GOT3 (cell line): Measurements from ENCODE around the gene FOXE1.

ENCODE experiments used
- DNase-seq: peaks from one replicate; lab custom pipeline; 2025; ENCODE audit warnings: mixed read lengths; lab: John Stamatoyannopoulos, UW

Gene FOXE1

DNA sequence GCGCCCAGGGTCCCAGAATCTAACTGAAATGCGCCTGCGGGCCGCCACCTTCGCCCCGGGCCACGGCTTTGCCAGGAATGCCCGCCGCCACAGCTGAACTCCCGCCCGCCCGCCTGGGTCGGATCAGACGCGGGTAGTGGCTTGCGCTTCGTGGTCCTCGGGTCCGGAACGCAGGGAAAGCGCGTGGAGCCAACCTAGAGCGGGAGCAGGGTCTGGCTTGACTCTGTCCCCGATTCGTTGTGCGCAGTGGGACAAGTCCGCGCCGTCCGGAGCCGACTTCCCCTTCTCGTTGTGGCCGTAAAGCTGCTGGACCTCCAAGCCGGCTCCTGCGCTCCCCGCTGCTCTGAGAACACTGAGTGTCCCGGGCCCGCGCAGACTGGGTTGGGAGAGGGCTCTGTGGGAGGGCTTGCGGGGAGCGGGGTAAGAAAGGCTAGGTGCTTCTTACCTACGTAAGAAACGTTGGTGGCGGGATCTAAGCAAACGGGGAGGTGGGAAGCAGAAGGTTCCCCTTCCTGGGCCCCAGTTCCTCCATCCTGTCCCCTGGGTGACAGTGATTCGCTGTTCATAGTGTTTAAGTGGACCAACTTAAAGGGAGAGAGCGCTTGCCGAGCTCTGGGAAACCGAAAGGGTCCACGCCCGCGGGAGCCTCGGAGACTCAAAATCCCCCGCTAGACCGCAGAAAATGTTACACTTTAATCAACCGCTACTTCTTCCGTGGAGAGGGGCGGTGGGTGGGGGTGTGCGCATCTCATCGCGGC, 4.4 kb upstream of the FOXE1 start:
- no peak for DNase-seq

DNA sequence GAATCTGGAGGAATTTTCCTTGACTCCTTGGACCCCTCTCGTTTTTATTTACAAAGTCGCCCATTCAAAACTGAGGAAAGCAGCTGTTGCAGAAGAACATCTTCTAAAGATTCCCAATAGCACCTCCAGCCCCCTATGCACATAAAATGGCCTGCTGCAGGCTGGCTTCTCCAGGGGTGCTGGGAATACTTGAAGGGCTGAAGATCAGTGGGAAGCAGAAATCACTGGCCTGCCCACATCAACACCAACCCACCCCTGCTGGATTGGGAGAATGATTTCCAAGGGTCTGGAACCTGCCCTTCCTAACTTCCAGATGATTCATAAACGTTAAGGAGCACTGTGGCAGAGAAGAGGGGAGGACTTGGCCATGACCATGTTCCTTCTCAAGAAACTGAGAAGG, 3.0 kb upstream of the FOXE1 start:
- DNase-seq: no peak

DNA sequence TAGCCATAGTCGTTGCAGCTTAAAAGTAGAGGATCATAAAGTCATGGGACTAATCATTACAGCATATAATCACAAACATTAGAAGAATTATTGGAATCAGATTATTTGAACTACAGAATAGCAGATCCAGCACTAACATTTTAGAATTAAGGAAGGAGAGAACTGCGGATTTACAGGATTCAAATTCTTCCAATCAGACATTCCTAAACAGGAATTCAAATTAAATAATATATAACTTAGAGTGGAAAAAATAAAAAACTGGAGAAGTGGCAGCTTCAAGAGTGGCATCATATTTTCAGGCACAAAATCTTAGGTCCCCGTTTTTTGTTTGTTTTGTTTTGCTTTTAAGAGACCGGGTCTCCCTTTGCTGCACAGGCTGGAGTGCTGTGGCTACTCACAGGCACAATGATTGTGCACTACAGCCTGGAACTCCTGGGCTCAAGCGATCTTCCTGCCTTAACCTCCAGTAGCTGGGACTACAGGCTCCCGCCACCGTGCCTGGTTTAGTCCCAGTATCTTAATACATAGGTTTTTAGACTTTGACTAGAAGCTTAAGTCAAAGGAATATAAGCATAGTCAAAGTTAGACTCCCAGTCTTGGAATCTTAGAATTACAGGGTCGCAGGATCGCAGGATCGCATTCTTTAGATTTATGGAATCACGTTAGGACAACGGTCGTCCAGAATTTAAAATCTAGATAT, 2.1 kb upstream of the FOXE1 start:
- DNase-seq: no peak

DNA sequence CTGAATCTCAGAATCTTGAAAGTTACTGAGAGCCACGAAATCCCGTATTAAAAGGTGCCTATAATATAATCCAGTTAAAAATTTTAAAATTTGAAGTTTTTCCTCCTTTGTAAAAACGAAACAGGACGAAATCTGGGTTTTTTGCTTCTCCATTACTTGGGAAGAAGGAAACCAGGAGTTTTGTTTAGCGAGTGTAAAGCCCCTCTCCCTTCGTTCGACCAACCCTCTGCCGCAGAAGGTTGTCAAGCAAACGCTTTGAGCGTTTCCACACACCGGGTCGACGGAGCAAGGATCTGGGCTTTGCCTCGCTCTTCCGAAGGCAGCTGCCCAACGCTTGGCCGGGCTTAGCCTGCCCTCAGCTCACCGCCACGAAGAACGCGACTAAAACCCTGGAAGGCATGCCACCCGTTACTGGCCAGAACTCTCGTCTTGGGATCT, 1.6 kb upstream of the FOXE1 start:
- DNase-seq: no peak

DNA sequence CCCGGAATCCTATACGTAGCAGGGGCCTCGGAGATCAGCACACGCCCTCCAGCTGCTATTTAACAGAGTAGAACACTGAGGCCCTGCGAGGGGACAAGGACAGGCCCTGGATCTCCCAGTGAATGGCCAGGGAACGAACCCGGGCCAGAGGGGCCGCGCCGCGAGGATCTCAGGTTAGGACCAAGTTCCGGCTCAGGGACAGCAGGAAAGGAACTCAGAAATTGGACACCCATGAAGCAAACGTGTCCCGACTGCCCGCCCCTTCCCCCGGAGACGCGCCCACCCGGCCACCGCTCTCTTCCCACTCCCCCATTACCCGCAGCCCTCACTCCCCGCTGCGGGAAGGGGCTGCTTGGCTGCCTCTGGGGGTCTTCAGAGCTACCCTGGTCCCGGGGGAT, 1.0 kb upstream of the FOXE1 start:
- no peak for DNase-seq

DNA sequence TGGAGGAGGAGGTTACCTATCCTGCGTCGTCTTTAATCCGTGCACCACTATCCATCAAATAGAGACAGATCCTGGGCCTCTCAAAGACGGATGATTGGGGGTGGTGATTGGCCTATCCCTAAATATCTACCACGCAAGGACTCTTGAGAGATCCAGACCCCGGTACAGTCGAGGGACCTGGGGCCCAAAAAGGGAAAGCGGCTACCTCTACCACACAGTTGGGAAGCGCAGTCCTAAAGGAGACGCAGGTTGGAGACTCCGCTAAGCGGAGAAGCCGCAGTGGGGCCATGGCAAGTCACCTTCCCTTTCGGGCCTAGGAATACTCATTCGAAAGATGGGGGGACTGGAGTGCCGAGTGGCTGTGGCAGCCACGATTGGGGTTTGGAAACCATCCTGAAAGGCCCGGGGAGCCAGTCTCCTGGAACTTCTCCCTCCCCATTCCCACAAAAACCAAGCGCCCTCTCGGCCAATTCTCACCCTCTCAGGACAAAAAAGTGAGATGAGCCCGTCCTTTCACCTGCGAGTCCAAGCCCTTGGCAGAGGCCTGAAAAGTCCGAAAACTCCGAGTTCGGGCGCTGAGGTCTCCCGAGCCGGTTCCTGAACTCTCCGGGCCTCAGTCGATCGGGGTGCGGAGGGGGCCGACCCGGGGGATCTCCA, 499 bp upstream of the FOXE1 start:
- no peak for DNase-seq

DNA sequence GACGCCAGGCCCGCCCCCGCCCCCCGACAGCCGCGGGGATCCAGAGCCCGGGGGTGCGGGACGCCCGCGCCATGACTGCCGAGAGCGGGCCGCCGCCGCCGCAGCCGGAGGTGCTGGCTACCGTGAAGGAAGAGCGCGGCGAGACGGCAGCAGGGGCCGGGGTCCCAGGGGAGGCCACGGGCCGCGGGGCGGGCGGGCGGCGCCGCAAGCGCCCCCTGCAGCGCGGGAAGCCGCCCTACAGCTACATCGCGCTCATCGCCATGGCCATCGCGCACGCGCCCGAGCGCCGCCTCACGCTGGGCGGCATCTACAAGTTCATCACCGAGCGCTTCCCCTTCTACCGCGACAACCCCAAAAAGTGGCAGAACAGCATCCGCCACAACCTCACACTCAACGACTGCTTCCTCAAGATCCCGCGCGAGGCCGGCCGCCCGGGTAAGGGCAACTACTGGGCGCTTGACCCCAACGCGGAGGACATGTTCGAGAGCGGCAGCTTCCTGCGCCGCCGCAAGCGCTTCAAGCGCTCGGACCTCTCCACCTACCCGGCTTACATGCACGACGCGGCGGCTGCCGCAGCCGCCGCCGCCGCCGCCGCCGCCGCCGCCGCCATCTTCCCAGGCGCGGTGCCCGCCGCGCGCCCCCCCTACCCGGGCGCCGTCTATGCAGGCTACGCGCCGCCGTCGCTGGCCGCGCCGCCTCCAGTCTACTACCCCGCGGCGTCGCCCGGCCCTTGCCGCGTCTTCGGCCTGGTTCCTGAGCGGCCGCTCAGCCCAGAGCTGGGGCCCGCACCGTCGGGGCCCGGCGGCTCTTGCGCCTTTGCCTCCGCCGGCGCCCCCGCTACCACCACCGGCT, 1.0 kb downstream of the FOXE1 start:
- DNase-seq: no peak

DNA sequence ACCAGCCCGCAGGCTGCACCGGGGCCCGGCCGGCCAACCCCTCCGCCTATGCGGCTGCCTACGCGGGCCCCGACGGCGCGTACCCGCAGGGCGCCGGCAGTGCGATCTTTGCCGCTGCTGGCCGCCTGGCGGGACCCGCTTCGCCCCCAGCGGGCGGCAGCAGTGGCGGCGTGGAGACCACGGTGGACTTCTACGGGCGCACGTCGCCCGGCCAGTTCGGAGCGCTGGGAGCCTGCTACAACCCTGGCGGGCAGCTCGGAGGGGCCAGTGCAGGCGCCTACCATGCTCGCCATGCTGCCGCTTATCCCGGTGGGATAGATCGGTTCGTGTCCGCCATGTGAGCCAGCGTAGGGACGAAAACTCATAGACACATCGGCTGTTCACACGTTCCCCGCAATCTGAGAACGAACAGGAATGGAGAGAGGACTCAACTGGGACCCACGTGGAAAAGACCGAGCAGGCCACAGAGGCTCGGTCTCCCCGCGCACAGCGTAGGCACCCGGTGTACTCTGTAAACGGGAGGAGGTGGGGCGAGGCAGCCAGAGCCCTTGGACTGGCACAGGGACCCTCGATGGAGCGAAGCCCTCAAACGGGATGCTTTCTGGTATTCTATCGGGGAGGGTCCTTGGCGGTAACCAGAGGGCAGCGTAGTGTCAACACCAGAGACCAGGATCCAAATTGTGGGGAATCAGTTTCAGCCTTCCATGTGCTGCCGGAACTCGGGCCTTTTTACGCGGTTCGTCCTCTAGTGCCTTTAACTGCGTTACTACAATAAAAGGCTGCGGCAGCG, 1.9 kb downstream of the FOXE1 start:
- DNase-seq: no peak

DNA sequence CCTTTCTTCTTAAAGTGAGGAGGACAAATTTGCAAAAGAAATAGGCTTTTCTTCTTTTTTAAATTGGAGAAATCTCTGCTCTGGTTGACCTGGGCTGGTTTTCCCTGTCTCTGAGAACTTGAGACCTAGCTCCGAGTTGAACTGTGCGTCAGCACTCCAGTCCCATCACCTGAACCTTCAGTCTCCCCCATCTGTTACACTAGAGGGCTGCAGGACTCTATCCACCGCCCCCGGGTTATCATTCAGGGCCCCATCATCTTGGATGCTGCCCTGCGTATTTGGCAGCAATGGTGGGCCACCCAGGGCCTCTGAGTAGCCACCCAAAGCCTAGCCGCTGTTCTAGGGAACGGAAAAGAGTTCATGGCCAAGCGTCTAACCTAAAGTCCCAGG, 2.5 kb downstream of the FOXE1 start:
- no peak for DNase-seq

DNA sequence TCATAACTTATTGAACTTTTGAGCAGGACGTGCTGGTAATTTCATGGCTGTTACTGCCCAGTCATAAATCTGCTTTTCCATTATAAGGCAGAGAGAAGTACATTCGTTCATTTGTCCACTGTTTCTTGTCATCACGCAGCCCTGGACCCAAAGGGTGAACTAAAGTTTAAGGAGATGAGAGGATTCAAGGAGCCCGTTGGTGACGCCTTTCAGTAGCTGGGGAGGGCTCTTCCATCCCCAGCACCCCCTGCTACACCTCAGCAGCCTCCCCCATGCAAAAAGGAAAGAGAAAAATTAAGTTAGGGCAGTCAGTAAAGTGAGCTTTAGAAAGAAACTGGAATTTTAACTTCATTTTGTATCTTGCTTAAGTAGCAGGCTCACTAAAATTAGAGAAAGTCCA, 2.9 kb downstream of the FOXE1 start:
- no peak for DNase-seq

DNA sequence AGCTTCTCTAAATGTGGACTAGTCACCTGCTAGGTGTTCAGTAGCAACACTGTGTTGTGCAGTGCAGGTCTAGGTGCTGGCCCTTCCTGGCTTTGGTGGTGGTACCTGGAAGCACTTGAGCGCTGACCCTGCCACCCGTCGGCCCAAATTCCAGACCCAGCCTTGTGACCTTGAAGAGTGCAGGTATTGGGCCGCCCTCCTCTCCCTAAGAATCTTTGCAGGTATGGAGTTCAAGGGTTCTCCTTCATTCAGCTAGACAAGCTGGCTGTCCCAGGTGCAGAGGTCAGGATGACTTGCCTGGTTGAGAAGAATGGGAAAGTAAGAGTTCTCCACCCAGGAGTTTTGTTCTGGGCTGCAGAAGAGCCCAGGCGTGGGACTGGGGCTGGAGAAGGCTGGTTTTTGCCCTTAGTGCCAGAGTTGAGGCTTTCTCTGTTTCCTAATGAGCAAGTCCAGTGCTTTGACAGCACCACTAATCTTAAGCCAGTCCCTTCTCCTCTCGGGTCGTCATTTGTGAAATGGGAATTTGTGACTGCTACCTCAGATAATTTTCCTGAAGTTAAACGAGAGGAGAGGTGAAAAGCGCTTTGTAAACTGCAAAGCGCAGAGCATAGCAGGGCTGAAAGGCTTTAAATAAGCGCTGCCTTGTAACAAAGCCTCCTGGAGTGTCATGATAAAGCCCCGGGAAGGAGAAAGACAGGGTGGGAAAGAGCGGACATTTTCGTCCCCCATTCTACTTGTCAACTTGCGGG, 4.0 kb downstream of the FOXE1 start:
- DNase-seq: no peak

DNA sequence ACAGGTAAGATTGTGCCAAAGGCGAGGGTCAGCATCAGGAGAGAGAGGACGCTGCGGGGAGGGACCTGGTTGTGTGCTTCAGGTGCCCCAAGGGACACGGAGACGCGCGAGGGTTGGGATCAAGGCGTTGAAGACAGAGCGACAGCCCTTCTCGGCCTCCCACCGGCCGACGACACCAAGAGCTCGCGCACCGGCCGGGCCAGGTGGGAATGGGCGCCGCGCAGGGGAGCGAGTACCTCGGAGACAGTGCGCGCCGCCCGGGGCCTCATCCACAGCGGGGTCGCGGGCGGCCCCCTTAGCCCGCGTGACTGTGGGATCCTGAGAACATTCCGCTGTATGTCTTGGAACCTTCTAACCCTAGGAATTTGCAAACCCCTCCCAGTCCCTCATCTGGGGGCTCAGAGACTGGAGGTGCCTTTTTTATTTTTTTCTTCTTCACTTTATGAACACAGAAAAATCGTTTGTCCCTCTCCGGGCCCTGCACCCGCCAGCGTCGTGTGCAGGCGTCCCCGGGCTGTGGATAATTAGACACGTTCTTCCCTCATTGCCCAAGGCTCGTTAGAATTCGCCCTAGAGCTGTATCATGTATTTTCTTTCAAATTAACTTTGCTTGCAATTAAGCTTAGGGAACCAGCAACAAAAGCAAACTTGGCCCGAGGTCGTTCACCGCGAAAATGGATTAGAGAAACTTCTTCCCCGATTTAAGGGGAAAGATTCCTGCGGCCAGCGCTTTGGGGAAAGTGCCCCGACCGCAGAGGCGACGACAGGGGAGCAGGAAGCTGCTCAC, 4.8 kb downstream of the FOXE1 start:
- no peak for DNase-seq

DNA sequence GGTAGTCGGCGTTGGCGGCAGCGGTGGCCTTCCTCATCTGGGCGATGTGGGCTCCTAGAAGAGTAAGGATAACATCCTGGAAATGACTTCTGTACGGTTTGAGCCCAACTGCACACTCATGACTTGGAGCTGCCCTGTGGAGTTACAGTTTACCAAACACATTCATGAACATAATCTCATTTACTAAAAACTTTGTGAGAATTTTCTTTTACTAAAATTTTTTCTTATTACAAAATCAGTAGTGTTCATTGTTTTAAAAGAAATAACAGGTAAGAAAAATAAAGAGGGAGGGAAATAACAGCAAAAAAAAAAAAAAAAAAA, 5.3 kb downstream of the FOXE1 start:
- no peak for DNase-seq

DNA sequence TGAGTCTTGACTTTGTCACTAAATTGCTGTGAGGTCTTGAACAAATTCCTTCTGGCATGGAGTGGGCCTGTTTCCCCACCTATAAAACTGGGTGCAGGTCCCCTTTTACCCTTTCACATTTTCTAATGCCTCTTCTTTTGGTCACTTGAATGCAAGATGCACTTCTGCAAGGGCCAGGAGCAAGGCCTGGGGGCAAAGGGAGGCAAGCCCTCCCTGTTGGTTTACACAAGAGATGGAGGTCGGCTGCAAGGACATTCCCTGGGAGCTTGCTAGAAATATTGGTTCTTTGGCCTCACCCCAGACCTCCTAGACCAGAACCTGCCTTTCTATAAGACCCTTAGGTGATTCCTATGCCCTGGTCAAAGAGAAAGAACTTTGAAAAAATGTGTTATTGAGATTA, 5.8 kb downstream of the FOXE1 start:
- DNase-seq: no peak

DNA sequence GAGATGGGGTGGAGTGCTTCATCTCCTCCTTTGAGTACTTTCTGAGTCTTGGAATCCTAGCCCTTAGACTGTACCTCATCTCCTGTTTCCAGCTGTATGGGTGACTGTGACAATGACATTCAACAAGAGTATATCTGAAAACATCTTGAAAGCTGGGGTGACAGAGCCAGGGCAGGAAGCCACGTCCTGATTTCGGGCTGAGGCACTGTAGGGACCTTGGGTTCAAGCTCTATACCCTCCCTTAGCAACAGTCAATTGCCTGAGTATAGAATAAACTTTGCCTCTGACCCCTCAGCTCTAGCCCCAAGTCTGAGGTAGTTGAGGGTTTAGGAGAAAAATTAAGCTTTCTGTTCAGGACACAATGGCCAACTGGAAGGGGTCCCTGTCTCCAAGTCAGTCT, 6.3 kb downstream of the FOXE1 start:
- no peak for DNase-seq

DNA sequence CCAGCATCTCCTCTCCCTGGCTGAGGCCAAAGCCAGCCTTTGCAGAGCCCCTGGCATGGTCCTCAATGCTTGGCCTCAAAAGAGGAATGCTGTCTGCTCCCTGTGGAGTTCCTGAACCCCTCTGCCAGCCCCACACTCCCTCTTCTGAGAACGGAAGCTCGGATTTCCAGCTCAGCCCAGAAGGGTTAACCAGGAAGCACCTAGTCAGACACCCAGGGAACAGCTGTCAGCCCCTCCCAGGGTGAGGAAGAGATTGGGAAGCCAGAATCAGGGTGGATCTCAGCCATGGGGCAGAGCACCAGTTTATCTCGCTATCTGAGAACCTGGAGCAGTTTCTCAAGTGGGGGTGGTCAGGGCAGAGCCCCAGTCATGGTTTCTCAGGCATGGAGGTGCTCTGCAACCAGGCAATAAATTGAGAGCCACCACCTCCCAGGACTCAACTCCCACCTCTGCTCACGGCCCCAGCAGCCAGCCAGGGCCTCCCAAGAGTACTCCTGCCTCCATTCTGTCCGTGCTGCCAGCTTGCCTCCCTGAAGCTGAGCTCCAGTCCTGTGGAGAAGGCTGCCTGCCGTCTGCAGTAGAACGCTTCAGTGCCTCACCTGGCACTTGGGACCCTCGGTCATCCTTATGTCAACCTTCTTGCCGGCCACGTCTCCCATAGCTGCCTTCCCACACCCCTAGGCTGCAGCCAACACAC, 7.6 kb downstream of the FOXE1 start:
- DNase-seq: no peak

DNA sequence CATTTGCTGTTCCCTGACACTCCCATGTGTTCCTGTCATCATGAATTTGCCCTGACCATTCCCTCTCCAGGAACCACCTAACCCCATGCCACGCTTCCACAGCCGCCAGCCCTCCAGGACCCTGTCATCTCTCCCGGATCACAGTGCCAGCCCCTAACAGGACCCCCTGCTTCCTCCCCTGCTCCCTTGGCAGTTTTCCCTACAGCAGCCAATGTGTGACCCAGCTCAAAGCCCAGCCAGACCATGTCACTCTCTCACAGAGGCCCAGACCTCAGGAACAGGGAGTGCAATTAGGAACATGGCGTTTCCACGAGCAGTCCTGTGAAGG, 8.1 kb downstream of the FOXE1 start:
- DNase-seq: no peak

DNA sequence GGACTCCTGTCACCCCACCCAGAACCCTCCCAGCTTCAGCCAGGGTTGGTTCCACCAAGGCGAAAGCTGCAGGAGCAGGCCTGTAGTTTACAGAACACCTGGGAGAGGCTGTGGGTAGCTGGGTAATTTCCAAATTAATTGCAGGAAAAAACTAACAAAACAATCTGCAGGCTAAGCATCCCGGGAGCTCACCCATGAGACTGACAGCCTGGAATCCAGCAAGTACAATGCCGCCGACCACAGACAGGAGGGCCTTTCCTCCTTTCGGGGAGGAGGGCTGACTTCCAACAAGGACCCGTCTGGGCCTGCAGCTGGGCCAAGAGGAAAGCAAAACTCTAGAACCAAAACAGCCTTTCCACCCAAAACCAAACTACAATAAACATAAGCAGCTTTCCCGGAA, 10.3 kb downstream of the FOXE1 start:
- no peak for DNase-seq

DNA sequence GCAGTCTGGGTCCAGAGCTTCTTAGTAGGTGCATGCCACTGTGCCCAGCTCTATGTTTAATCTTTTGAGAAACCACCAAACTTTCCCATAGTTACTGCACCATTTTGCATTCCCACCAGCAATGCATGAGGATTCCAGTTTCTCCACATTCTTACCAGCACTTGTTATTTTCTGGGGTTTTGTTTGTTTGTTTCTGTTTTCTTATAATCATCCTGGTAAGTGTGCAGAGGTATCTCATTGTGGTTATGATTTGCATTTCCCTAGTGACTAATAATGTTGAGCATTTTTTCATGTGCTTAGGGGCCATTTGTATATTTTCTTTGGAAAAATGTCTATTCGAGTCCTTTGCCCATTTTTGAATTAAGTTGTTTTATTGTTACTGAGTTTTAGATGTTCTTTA, 11.4 kb downstream of the FOXE1 start:
- DNase-seq: no peak

DNA sequence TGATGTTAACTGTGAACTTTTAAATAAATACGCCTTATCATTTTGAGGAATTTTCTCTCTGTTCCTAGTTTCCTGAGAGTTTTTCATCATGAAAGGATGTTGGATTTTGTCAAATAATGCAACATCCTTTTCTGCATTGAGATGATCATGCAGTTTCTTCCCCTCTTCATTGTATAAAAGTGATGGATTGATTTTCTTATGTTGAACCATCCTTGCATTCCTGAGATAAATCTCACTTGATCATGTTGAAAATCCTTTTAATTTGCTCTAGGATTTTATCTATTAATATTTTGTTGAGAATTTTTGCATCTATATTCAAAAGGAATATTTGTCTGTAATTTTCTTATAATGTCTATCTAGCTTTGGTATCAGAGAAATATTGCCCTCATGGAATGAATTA, 13.3 kb downstream of the FOXE1 start:
- no peak for DNase-seq
